Stimulated activated CD8-positive, alpha-beta memory T cell treated with anti-CD3 and anti-CD28 coated beads, Interleukin-7, amount 100 ng/mL, for 1 hour (primary cell): ENCODE results near the gene KAT7.
"Not testable (repeated sequence)": the region's sequence is repeated elsewhere in the genome, so short reads cannot be mapped to it uniquely, and the experiment has no call there.

ENCODE experiments used
- DNase-seq, 2 donors: peaks; one replicate each; pipeline ENCODE4 v3.0.0-alpha.2; 2020; ENCODE audit warnings: low read depth in 2 of 2

Gene KAT7

DNA sequence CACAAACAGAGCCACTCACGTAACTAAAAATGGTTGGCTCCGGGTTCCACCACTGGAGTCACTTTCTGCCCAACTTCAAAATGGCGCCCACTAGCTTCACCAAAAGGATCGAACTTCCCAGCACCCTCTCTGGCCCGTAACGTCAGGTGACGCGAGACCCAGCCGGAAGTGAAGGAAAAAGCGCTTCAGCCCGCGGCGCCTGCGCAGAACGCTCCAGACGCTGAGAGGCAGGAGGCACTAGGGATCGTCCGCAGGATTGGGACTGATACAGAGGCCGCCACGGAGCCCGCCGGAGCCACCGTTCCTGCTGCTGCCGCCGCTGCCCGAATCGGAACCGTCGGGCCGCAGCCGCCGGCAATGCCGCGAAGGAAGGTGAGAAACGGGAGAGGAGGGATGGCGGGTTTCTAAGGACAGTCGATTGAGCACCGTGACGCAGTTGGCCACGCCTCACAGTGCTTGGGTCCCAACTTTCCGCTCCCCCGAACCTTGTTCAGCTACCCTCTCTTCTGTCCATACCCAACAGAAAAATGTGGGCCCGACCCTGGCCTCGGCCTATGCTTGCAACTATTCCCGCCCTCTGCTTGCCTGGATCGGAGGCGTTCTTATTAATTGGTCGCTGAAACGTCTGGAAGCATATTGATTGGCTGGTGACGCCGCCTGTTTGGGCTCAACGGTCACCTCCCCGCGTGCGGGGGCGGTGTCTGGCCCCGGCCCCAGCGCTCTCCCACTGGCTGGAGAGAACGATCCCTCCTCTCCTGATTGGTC, at the start of gene KAT7:
KAT7 (plus strand) TSS at position 204 of the 765 bp plus-strand sequence; CDS start at position 358, 154 bp downstream.
- DNase-seq = peak; percentile 94

DNA sequence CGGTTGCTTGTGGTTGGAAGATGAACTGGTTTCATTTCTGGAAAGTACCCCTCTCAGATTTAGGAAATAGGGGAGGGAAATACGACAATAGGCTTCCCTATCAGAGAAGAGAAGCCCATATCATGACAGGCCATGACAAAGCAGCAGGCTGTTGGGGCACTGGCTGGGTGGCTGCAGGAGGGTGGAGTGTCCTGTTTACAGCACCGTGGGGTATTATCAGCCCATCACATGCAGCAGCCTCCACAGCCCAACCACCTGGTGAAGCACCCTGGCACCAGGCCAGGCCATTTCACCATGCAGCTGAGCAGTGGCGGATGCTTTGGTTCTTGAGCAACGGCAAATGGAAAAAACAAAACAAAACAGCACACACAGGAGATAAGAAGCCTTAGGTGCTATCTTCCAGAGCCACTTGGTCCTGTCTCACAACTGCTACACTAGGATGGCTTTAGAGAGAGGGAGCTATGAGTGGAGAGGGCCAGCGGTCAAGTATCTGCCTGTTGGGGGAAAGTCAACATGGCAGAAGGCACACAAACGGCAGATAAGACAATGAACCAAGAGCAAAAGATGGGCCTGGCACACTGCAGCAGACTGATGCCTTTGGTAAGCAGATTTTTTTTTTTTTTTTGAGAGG, 48.7 kb upstream of the KAT7 start:
- DNase-seq = peak; percentile 88 to 90

DNA sequence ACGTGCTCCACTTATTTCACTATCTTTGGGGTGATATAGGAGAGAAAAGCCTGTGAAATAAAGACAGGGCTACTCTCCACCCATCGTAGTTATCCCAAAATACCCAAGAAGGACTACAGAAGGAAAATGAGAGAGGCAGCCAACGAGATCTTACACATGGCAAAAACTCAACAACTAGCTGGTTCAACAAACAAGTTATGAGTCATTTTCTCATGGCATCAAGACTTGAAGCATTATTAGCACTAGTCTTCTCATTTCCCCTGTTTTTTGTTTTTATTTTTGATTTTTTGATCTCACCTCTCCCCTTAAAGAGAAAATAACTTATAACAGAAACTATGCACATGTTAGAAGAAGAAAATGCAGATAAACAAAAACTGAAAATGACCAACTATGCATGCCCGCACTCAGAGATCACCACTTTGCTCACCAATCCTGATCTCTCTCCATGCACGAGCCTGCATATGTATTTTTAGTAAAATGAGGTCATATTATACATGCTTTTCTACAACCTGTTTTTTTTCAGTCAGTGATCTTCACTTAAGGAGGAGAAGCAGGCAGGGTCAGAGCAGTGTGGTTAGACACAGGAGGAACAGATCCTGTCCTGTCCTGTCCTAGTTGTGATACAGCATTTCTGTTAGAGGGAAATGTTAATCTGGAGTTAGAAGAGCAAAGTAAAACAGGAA, 47.3 kb upstream of the KAT7 start:
- DNase-seq = no peak

DNA sequence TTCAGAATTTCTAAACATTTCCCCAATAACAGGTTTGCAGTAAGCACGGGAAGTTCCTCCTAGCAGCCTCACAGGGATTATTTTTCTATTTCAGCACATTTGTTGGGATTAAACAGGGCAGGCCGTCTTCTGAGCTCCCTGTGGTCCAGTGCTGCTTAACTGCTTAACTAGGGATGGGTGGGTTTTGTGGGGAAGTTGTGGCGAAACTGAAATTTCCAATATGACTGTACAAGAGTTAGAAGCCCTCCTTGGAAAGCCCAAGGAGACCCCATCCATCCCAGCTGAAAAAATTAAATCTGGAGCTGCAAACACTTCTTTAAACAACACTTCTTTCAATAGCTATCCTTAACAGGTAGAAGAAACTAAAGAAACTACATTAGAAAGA, 46.8 kb upstream of the KAT7 start:
- DNase-seq = no peak

DNA sequence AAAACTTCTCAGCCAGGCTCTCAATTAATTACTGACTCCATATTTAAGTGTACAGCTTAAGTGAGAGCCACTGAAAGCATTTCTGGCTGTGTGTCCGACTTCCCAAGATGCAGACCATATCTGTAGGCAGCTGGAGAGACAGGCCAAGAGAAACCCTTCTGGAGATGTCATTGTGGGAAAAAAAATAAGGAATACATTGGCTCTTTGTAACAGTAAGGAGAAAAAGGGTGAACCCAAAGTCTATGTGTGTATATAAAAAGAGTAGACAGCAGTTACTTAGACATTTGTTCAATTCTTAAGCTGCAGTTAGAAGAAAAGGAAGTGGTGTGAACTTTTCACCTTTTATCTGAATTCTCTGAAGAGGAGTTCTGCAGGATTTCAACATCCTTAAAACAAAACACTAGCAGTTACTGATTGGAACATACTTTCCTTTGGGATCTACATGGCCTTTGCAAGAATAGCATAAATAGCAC, 46.3 kb upstream of the KAT7 start:
- DNase-seq = no peak

DNA sequence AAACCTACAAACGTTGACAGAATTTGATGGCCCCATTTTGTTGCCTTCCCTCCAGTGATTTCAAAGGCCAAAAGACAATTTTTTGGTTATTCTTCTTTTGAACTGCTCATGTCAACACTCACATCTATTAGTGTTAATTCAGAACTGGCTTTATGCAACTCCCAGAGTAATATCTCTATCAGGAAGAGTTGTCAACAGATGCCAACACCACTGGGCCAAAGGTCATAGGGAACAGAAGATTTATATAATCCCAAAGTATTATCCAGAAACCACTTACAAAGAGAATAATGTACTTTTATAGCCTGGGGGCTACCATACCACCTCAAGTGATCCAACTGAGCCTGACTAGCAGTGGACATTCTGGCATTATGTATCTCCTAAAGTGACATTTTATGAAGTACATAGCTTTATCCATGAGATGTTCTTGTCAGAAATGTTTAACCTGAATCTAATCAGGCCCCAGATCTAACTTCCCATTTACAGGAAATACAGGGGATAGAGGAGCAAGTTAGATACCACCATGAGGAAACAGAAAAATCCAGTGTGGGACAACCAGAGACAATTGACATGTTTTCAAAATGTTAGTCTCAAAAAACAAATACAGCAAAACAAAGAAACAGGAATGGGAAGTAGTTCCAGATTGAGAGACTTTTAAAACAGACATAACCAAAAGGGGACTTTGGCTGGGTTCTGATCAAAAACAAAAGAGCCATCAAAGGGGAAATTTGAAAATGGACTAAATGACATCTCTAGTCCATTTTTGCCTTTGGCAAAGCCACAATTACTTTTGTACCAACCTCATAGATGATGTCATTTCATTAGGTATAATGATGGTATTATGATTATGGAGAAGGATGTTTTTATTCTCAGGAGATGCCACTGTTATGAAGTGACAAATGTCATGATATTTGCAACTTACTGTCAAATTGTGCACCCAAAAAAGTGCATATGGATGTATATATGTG, 43.0 kb upstream of the KAT7 start:
- DNase-seq = no peak

DNA sequence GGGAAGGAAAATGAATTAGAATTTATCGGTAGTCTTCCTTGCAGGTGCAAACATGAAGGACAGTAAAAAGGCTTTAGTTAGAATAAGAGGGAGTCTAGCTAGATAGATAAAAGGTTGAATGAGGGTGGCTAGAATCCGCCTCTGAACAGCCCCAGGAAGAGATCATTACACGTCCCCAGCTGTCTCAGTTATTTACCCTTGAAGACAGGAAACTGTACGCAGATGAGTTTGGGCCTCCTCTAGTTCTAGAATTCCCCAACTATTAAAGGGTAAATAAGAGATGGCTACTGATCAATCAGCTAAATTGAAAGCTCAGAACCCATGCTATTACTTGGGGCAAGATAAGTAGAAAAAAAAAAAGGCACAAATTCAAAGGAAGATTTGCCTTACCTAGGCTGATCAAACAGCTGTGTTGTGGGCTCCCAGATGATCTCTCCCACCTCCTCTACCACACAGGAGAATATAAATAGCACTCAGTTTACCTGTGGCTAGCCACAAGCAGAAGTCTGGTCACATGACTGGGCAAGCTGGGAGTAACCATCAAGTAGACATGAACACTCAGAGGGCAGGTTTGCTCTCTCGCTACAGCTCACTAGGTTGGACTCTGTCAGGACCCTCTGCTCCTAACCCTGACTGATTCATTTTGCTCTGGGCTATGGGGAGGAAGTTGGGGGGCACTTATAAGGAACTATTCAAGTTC, 41.5 kb upstream of the KAT7 start:
- no peak for DNase-seq

DNA sequence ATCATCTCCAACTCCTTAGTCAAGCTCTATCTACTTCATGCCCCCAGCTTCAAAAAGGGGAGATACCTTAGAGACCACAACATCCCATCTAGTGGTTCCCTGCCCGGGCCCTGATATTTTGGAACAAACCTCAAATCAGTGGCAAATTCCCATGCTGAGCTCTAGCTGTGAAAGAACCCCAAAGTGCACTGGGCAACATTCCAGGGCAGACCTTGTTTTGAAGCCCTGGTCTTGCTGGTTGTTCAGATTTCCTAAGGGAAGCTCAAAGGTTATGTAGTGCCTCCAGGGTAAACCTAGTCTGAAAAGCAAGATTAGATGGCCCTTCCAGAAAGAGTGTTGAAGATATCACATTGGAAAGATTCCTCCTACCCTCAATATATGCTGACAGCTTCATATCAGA, 40.8 kb upstream of the KAT7 start:
- DNase-seq = no peak

DNA sequence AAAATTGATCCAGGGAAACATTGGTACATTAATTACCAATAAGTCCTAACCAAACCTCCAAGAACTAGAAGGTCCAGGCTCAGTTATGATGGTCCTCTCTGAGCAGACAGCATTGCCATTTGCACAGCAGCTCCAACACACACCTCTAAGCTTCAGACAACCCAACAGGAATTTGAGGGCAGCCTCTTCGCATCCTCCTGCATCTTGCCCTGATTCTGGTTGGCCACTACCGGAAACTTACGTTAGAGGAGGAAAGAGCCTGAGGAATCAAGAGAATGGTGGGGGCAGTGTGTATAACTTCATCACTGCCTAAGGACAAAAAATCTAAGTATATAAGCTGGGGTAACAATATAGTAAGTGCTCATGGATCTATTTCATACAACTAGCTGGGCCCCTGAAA, 40.3 kb upstream of the KAT7 start:
- DNase-seq = no peak

DNA sequence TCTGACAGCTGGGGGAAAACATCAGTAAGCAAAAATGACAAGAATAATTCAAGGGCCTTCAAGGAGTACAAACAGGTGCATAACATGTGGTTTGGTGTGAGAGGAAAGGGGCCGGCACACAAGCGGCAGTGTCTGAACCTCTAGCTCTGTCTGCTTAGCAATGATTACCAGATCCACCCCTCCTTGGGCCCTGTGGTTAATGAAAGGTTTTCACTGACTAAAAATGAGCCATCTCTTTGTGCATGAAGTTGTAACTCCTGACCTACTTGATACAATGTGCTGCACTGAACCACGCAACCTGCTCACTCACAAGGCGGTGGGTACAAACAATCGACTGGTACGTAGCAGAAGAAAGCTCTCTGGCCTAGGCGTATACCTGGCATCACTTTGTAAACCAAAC, 39.7 kb upstream of the KAT7 start:
- DNase-seq = peak in 1 of 2 donors; percentile 18

DNA sequence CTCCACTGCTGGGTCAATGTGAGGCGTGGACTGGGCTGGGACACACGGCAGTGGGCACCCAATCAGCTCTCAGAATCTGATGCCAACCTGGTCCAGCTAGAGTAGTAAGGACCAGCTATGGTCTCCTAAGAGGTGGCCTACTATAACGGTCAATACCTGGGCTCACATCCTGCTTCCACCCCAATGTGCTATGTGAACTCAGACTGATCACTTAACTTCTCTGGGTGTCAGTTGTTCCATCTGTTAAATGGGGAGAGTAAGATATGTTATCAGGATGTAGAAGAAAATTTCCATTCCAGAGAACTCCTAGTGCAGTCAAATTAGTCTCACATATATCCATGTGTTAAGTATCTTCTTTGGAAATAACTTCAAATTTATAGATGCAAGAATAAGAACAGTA, 38.8 kb upstream of the KAT7 start:
- DNase-seq = no peak

DNA sequence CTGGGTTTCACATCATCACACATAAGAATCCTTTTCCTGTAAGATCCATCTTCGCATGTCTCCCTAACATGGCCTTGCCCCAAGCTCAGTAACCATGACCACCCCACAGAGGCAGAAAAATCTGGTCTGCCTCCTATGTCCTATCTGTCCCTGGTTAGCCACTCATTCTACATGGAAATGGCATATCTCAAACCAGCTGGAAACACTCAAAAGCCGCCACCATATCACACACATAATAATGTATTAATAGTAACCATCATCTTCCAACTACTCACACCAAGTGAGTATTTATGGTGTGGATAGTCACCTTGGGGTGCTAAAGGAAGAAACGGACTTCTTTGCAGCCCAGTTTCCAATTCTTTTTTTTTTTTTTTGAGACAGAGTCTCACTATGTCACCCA, 36.0 kb upstream of the KAT7 start:
- DNase-seq = no peak

DNA sequence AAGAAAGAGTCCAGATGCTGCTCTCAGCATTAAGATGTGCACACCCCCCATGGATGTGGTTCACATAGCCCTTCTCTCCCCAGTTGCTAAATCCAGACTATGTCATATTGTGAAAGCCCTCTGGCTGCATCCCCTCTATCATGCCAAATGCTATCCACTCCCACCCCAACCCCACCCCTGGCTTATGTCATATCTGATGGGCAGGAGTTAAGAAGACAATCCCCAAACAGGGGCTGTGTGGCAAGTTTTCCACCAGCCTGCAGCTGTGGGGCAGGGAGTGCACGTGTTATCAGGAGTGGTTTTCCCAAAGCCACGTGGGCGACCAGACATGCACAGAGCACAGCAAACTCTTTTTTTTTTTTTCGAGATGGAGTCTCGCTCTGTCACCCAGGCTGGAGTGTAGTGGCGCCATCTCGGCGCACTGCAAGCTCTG, 34.5 kb upstream of the KAT7 start:
- DNase-seq = no peak

DNA sequence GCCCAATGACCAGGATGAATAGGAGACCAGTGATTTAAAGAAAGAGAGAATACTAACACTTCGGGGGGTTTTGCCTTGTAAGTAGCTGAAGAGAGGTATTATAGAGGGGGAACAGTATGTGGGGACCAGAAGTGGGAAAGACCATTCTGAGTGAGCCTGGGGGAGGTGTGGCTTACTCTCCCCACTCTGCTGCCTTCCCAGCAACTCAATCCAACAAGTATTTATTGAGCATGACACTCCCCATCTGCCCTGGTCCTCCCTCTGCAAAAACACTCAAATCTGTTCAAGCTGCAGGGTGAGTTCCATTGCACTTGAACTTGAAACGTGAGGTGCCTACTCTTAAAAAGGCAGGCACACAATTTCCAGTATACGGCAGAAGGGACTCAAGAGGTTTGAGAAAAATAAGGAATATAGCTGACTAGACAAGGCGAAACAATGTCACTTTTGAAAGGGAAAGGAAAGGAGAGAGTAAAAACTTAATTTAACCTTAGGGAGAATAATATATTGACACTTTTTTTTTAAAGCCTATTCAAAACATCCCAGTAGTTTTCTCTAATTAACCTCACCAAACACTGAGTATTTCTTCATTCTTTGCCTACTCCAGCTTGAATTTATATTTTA, 32.7 kb upstream of the KAT7 start:
- no peak for DNase-seq

DNA sequence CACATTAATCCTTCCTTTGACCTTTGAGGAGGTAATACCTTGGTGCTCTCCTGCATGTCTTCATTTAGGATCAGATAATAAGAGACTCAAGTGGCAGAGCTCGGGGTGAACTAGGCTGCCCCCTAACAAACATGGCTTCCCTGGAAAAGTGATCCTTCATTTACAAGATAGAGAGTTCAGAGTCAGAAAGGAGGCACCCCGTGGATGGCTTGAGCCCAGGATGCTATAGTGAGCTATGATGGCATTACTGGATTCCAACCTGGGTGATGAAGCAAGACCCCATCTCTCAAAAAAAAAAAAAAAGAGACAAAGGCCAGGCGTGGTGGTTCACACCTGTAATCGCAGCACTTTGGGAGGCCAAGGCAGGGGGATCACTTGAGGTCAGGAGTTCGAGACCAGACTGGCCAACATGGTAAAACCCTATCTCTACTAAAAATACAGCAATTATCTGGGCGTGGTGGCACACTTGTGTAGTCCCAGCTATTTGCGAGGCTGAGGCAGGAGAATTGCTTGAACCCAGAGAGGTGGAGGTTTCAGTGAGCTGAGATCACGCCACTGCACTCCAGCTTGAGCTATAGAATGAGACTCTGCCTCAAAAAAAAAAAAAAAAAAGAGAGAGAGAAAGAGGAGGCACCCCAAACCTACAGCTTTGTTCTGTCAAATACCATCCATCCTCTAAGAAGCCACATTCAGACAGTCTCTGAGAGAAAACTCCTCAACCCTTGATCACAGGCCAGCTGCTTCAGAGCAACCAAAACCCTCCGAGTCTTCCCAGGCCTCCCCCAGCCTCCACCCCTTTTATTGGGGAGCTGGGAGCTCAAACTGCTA, 31.9 kb upstream of the KAT7 start:
- DNase-seq = no peak

DNA sequence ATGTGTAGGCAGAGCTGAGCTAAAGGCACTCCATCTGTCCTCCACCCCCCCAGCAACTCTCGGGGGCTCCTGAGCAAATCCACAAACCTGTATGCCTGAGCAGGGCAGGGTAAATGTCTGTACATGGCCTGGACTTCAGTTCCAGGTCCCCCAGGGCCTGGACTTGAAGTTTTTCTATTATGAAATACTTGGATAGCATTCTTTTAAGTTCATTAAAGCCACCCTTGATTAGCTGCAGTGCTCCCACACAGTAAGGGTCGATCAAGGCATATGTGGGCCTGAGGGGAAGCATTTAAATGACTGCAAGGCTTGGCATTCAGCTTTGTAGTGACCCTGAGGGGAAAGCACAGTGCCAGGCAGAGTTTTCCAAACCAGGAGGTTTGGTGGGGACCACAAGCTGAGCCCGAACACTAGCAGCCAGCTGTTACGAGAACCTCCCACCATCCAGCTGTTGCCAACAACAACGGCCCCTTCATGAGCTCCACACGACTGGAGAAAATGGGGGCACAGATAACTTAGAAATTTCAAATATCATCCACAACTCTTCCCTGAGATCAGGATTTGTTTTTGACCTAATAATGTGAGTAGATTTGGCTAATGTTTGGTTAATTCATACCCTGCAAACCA, 31.2 kb upstream of the KAT7 start:
- no peak for DNase-seq

DNA sequence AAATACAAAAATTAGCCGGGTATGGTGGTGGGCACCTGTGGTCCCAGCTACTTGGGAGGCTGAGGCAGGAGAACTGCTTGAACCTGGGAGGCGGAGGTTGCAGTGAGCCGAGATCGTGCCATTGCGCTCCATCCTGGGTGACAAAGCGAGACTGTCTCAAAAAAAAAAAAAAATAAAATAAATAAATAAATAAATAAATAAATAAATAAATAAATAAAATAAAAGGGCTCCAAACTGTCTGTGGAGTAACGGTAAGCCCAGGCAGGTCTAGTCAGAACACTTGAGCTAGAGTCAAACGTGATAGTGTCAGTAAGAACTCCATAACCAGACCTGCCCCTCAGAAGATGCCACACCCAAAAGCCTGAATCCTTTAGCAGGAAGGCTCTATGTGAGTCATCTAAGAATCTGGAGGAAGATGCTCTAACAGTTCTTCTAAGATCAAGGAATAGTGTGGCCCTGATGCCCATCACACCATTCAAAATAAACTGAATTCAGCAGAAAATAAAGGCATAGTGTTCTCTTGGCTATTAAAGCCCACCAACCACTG, 29.9 kb upstream of the KAT7 start:
- DNase-seq = not testable (repeated sequence)

DNA sequence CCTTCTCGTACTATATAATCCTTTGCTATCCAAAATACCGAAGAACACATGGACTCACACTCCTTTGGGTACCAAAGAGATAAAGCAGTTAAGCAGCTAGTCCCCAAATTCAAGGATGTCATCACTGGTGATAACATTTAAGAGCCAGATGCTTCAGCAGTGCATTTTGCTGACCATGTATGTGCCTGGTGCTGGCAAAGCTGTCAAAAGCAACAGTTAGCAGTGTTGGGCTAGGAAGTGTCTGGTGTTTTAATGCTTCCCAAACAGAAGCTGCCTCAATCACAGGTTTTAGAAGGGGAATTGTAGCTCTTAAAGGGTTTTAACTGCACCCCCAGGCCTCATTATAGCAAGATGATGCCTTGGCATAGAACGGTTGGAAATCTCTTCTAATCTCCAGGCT, 29.3 kb upstream of the KAT7 start:
- DNase-seq = no peak

DNA sequence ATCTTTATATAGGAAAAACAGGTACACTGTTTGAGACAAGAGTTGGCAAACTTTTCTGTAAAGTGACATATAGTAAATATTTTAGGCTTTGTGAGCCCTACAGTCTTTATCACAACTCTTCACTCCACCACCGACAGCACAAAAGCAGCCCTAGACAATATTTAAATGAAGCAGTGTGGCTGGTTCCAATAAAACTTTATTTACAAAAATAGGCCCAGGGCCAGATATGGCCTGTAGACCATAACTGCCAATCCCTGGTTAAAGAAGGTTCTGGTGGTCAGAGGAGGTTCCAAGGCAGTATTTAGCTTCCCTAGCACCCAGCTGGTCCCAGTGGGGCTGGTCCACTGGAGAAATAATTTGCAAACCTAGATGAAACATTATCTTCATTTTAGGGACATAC, 28.2 kb upstream of the KAT7 start:
- no peak for DNase-seq
